HepG2 (cell line): ENCODE results near the gene CLUH. TPM values are rescaled to one million over a fixed set of nuclear protein-coding genes. Genes with fewer than 3 reads are reported as not detected.

Experiments used
- ATAC-seq: fragments of 200-7000 bp; cut with Tn5 transposase; 3 replicates; pipeline ENCODE4 v1.9.1; 2020; ENCODE audit warnings: mild to moderate bottlenecking, moderate library complexity
- BruUV-seq: library from RNA; stranded (reverse); fragments of 400-500 nt; replicated peaks from 2 replicates; lab custom pipeline; 2021; lab: Mats Ljungman, UMichigan
- CTCF ChIA-PET: fragments of 300-600 bp; formaldehyde crosslinking; extraction: SDS; loops from one replicate; lab custom pipeline; 2021; ENCODE audit warnings: low total read pairs, inconsistent platforms, low intra/inter-chr PET ratio; lab: Yijun Ruan, JAX
- POLR2A ChIA-PET: fragments of 350-600 bp; sonication (Branson Sonifier 250); formaldehyde crosslinking; loops from one replicate; lab custom pipeline; 2020; ENCODE audit warnings: antibody characterized with exemption, inconsistent platforms; lab: Yijun Ruan, JAX
- DNase-seq: peaks from one replicate; pipeline ENCODE4 v3.0.0-alpha.2; 2015; ENCODE audit warnings: low spot score
- FAIRE-seq: peaks from 3 replicates; lab custom pipeline; 2011; peaks lifted over from hg19 to GRCh38; lab: Jason Lieb, UNC
- H2AFZ ChIP-seq: one replicate; pipeline ENCODE4 v1.6.1; 2011; ENCODE audit warnings: low read length, inconsistent platforms
- H3K27ac ChIP-seq: fragments of 300-600 bp; 3 replicates; pipeline ENCODE4 v1.8.0; 2011; ENCODE audit warnings: mixed run types, mild to moderate bottlenecking, mixed read lengths, low read length, inconsistent platforms; ENCODE audit not compliant: insufficient read depth; ENCODE audit errors: extremely low read length
- H3K27me3 ChIP-seq, 2 experiments: fragments of 200-600 bp in 1 of 2; 2 replicates in 1 of 2; 3 replicates in 1 of 2; pipeline versions ENCODE4 v1.6.0 to v1.8.0; 2011; ENCODE audit warnings: low read length in 2 of 2, mild to moderate bottlenecking in 2 of 2, moderate library complexity in 2 of 2, inconsistent platforms in 1 of 2; ENCODE audit not compliant: insufficient read depth in 2 of 2, control insufficient read depth in 1 of 2
- H3K36me3 ChIP-seq, 2 experiments: fragments of 200-600 bp in 1 of 2; replicated peaks in 1 of 2; 2 replicates in 1 of 2; 3 replicates in 1 of 2; pipeline versions ENCODE4 v1.5.1 to v1.8.0; 2011; ENCODE audit warnings: low read length in 2 of 2, inconsistent platforms in 1 of 2; ENCODE audit not compliant: insufficient read depth in 2 of 2, control insufficient read depth in 1 of 2
- H3K4me1 ChIP-seq: 2 replicates; pipeline ENCODE4 v1.5.1; 2012; ENCODE audit warnings: low read length, inconsistent platforms; ENCODE audit not compliant: insufficient read depth
- H3K4me2 ChIP-seq: 2 replicates; pipeline ENCODE4 v1.6.0; 2011; ENCODE audit warnings: low read depth, low read length, inconsistent platforms
- H3K4me3 ChIP-seq, 3 experiments: fragments of 200-600 bp in 1 of 3; sonication (generic), shearing (Covaris generic) in 1 of 3; replicated peaks in 1 of 3; 2 replicates each; pipeline ENCODE4 v1.5.1; 2011 to 2016; ENCODE audit warnings: low read length in 3 of 3, inconsistent platforms in 2 of 3, low read depth in 2 of 3, mild to moderate bottlenecking in 2 of 3, control low read depth in 1 of 3, mixed read lengths in 1 of 3; ENCODE audit not compliant: insufficient read depth in 1 of 3
- H3K79me2 ChIP-seq: one replicate; pipeline ENCODE4 v1.6.1; 2011; ENCODE audit warnings: low read length, inconsistent platforms; ENCODE audit not compliant: insufficient read depth
- H3K9ac ChIP-seq: 2 replicates; pipeline ENCODE4 v1.6.0; 2011; ENCODE audit warnings: mild to moderate bottlenecking, low read depth, low read length, inconsistent platforms; ENCODE audit not compliant: insufficient read depth
- H3K9me3 ChIP-seq: 2 replicates; pipeline ENCODE4 v1.5.1; 2012; ENCODE audit warnings: mild to moderate bottlenecking, low read length
- H4K20me1 ChIP-seq: 2 replicates; pipeline ENCODE4 v1.6.0; 2011; ENCODE audit warnings: inconsistent platforms, mild to moderate bottlenecking, low read length, moderate library complexity; ENCODE audit not compliant: insufficient read depth
- AGO2 ChIP-seq: fragments of 200-400 bp; formaldehyde crosslinking; optimal IDR thresholded peaks from 2 replicates; pipeline ENCODE3; 2017; ENCODE audit warnings: mild to moderate bottlenecking, low read depth, low read length, moderate library complexity
- POLR2A ChIP-seq, 2 experiments: IDR thresholded peaks; 2 replicates each; pipeline ENCODE4 v1.6.1; 2011; ENCODE audit warnings: low read depth in 2 of 2, low read length in 2 of 2, mild to moderate bottlenecking in 1 of 2, moderate library complexity in 1 of 2; ENCODE audit not compliant: insufficient read depth in 1 of 2
- RBM22 ChIP-seq: fragments of 200-400 bp; formaldehyde crosslinking; optimal IDR thresholded peaks from 2 replicates; pipeline ENCODE3; 2017; ENCODE audit warnings: mild to moderate bottlenecking, low read length, moderate library complexity
- TAF1 ChIP-seq: sonication (generic); formaldehyde crosslinking; IDR thresholded peaks from 2 replicates; pipeline ENCODE4 v1.4.0; 2020; ENCODE audit warnings: missing genetic modification reagents
- ZNF33A ChIP-seq: sonication (generic); formaldehyde crosslinking; IDR thresholded peaks from 2 replicates; pipeline ENCODE4 v1.5.1; 2020; ENCODE audit warnings: missing genetic modification reagents, mild to moderate bottlenecking, moderate library complexity, borderline replicate concordance
- ZNF460 ChIP-seq: sonication (generic); formaldehyde crosslinking; IDR thresholded peaks from 2 replicates; pipeline ENCODE4 v1.5.1; 2020; ENCODE audit warnings: missing genetic modification reagents, mild to moderate bottlenecking, borderline replicate concordance
- WGBS: methylation state at CpG from one replicate; pipeline ENCODE4 v1.1.6; 2017; ENCODE audit warnings: low lambda C conversion rate; 5-methylcytosine and 5-hydroxymethylcytosine counted together
- in situ Hi-C: cut with HindIII; loops from 2 replicates; pipeline ENCODE4 v1.10.0; 2017; ENCODE audit warnings: low pct_unique_long_range_greater_than_20kb; ENCODE audit not compliant: extremely low pct_ligation_motif_present
- intact Hi-C: fragments of 100-400 bp; cut with micrococcal nuclease; formaldehyde crosslinking; loops from one replicate; pipeline ENCODE4 v1.10.0; 2022; ENCODE audit not compliant: unreplicated experiment
- polyA plus RNA-seq, 8 experiments: library from polyadenylated mRNA; depleted of rRNA in 3 of 8; stranded (reverse) in 7 of 8; unstranded in 1 of 8; fragments of >200 nt; fragmentation: Illumina TruSeq in 4 of 8; extraction: Trizol in 4 of 8; gene quantifications; 2 replicates each; pipeline versions ENCODE4 v1.2.1 to v1.2.3, GENCODE V29; 2011 to 2016; ENCODE audit warnings: low read depth in 4 of 8, missing spikeins in 1 of 8, mixed read lengths in 1 of 8; ENCODE audit not compliant: insufficient read depth in 1 of 8
- total RNA-seq, 5 experiments: library from RNA; depleted of rRNA; stranded (reverse); fragments of >200 nt; fragmentation: Illumina TruSeq; extraction: Trizol; gene quantifications; 2 replicates each; pipeline ENCODE4 v1.2.3, GENCODE V29; 2016; ENCODE audit warnings: low read depth in 1 of 5

Gene CLUH
- total and polyA plus RNA-seq, 2 of the 13 experiments (the other 11 are each of a cell fraction or from before 2014, with no cell fraction given), result 30.9 to 60.5 TPM

- H2AFZ ChIP-seq, result no peak overlapping the region
- BruUV-seq, result TSS peak; percentile 27
- H3K79me2 ChIP-seq, result no peaks in the 10 kb centered on the region
- in situ Hi-C loops, result no loop called here
- ATAC-seq (peak; percentile 7), FAIRE-seq (no peak), DNase-seq (no peak)
- intact Hi-C loops, result no loop called here
- no peak overlapping the region for H3K4me3 ChIP-seq
- ChIA-PET POLR2A (no interaction called here), CTCF (no interaction called here)
- peaks cover 6% of the 10 kb centered on the region; the same call in 1 of the 2 replicates for H4K20me1 ChIP-seq
- 95% methylated on average over 29 of the region's 40 CpGs for WGBS
- H3K9ac ChIP-seq, result no peak overlapping the region
- H3K9me3 ChIP-seq, result no peaks in the 10 kb centered on the region
- no peak overlapping the region for H3K27ac ChIP-seq
- H3K36me3 ChIP-seq, result peaks cover 21 to 25% of the 10 kb centered on the region in 2 experiments; a peak in 3 of 5 replicates
- no peaks in the 10 kb centered on the region for H3K27me3 ChIP-seq
- TF ChIP-seq AGO2, result peak; percentile 65
- peak; percentile 70 for TF ChIP-seq RBM22
- no peak for TF ChIP-seq ZNF33A (CRISPR knock-in tag)
- TF ChIP-seq POLR2A (IDR thresholded peaks at IDR 0.05; ENCODE audit: insufficient read depth in 1 of 2, low read depth in 2 of 2, low read length in 2 of 2), result peak in 1 of 2 experiments; percentile 11; a peak in 2 of 4 replicates
- no peak for TF ChIP-seq ZNF460 (CRISPR knock-in tag)
- TF ChIP-seq TAF1 (CRISPR knock-in tag), result no peak
- no peak overlapping the region for H3K4me2 ChIP-seq
- no peaks in the 10 kb centered on the region for H3K4me1 ChIP-seq
These were observed 22.0 kb downstream of the CLUH start for GRCh38 chr17:2689411-2690164.
